Measurements from ENCODE around the gene FAM151B.
"Not testable (repeated sequence)": the region's sequence is repeated elsewhere in the genome, so short reads cannot be mapped to it uniquely, and the experiment has no call there.

Gene FAM151B, protein sequence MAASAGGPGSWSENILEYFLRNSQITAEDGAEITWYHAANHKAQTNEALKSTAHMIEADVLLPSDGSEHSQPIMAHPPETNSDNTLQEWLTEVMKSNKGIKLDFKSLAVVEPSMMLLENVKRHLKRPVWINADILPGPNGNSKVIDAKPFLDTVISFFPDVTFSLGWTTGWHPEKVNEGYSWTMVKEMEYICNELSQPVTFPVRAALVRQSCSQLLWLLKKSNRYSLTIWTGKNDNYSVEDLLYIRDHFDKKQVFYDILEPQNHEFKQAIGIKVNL

GRCh38 chr5:80487829-80488721 lies at the start of gene FAM151B:
FAM151B (plus strand) TSS chr5:80488100; CDS start chr5:80488124, 24 bp downstream.
- DNase-seq (ENCODE audit: low spot score): peak; percentile 94

- no peak for DNase-seq (ENCODE audit: low spot score)
Observed at GRCh38 chr5:80438739-80439138, 49.2 kb upstream of the FAM151B start.

- DNase-seq (ENCODE audit: low spot score): no peak
Observed at GRCh38 chr5:80439213-80439612, 48.7 kb upstream of the FAM151B start.

DNA sequence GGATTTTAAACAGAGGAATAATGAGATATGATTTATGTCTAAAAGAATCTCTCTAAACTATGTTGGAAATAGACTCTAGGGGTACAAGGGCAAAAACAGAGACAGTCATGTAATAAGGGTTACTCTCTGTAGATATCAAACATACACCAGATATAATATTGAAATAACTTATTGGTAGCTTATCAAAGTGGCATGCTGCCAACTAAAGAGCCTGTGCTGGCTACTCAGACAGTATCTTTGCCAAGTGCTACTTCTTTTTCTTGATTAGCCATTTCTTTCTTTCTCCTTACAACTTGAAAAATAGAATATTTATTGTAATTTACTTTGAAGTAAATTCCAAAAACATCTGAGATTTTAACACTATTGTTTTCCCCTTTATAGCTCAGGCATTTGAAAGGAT lies 45.2 kb upstream of the FAM151B start:
- no peak for DNase-seq (ENCODE audit: low spot score)

DNA sequence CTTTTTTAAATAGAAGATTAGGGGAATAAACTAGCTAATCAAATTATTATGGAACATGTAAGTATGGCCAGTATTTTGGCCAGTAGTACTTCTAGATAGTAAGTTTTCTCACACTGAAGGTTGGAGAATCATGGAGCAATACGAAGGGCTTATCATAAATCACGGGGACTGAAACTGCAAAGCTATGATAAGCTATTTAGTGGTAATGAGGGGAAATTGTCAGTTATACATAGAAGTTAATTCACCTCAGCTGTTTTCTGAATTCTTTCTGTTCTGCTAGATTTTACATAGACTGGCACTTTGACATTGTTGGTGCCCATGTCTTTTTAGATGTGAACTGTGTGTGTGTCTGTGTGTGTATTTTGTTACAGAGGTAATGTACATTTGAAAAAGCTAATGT lies 34.5 kb upstream of the FAM151B start:
- DNase-seq (ENCODE audit: low spot score): no peak

- no peak for DNase-seq (ENCODE audit: low spot score)
Observed at GRCh38 chr5:80463269-80463668, 24.6 kb upstream of the FAM151B start.

GRCh38 chr5:80466669-80467485 lies 21.0 kb upstream of the FAM151B start:
- no peak for DNase-seq (ENCODE audit: low spot score)

GRCh38 chr5:80468131-80468530 lies 19.8 kb upstream of the FAM151B start:
- no peak for DNase-seq (ENCODE audit: low spot score)

- not testable (repeated sequence) for DNase-seq (ENCODE audit: low spot score)
Observed at GRCh38 chr5:80470631-80471030, 17.3 kb upstream of the FAM151B start.

- no peak for DNase-seq (ENCODE audit: low spot score)
Observed at GRCh38 chr5:80474929-80475328, 13.0 kb upstream of the FAM151B start.

- no peak for DNase-seq (ENCODE audit: low spot score)
Observed at GRCh38 chr5:80479713-80480112, 8.2 kb upstream of the FAM151B start.

GRCh38 chr5:80480354-80480753 lies 7.5 kb upstream of the FAM151B start:
- no peak for DNase-seq (ENCODE audit: low spot score)

GRCh38 chr5:80481019-80481893 lies 6.6 kb upstream of the FAM151B start:
- DNase-seq (ENCODE audit: low spot score): peak; percentile 62

DNA sequence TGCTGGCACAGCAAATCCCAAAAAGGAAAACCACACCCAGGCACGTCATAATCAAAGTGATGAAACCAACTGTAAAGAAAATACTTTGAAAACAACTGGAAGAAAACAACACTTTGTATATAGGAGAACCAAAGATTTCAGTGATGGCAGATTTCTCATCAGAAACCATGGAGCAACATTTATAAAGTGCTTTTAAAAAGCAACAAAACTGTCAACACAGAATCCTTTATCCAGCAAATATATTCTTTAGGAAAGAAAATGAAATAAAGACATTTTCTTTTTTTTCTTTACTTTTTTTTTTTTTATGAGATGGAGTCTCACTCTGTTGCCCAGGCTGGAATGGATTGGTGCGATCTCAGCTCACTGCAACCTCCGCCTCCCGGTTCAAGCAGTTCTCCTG lies 5.3 kb upstream of the FAM151B start:
- DNase-seq (ENCODE audit: low spot score): no peak

- DNase-seq (ENCODE audit: low spot score): no peak
Observed at GRCh38 chr5:80483636-80484232, 4.2 kb upstream of the FAM151B start.

GRCh38 chr5:80487444-80487828 lies 464 bp upstream of the FAM151B start:
- DNase-seq (ENCODE audit: low spot score): no peak

GRCh38 chr5:80491296-80491695 lies 3.4 kb downstream of the FAM151B start:
- DNase-seq (ENCODE audit: low spot score): no peak

DNA sequence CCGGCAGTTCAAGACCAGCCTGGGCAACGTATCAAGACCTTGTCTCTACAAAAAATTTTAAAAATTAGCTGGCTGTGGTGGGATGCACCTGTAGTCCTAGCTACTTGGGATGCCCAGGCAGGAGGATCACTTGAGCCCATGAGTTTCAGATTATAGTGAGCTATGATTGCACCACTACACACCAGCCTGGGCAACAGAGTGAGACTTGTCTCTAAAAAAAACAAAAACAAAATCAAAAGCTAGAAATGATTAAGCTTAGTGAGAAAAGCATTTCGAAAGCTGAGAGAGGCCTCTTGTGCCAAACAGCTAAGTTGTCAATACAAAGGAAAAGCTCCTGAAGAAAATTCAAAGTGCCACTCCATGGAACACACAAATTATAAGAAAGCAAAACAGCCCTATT lies 4.8 kb downstream of the FAM151B start:
- DNase-seq (ENCODE audit: low spot score): no peak

GRCh38 chr5:80493443-80493842 lies 5.5 kb downstream of the FAM151B start:
- DNase-seq (ENCODE audit: low spot score): not testable (repeated sequence)

DNA sequence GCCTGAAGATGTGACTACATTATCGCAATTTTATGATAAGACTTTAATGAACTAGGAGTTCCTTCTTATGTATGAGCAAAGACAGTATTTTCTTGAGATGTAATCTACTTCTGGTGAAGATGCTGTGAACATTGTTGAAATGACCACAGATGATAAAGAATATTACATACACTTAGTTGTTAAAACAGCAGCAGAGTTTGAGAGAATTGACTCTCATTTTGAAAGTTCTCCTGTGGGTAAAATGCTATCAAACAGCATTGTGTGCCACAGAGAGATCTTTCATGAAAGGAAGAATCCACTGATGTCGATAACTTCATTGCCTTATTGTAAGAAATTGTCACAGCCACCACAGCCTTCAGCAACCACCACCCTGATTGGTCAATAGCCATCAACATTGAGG lies 8.0 kb downstream of the FAM151B start:
- no peak for DNase-seq (ENCODE audit: low spot score)

DNA sequence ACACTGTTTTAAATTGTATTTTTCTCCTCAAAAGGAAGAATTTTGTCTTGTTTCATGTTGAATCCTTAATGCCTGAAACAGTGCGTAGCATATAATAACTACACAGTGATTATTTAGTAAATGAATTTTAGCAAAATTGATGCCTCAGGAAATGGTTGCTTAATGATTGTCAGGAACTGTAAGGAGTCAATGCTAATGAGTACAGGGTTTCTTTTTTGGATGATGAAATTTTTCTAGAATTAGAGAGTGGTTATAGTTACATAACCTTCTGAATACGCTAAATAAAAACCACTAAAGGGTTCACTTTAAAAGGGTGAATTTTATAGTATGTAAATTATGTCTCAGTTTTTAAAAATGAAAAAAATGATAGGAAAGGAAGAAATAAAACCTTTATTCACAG lies 14.9 kb downstream of the FAM151B start:
- no peak for DNase-seq (ENCODE audit: low spot score)
